HepG2 (cell line): ENCODE measurements around the gene PGGT1B. TPM values are rescaled to one million over a fixed set of nuclear protein-coding genes. Genes with fewer than 3 reads are reported as not detected.

Experiments
- ATM ChIP-seq: fragments of 450-650 bp; IDR thresholded peaks from 2 replicates; pipeline ENCODE4 v1.7.1; 2017; ENCODE audit warnings: mild to moderate bottlenecking, borderline replicate concordance
- HNF4G ChIP-seq, 2 experiments: sonication (generic) in 1 of 2; formaldehyde crosslinking in 1 of 2; IDR thresholded peaks; 2 replicates each; pipeline versions ENCODE4 v1.4.0 to v1.6.1; 2011 to 2020; ENCODE audit warnings: borderline replicate concordance in 2 of 2, low read depth in 2 of 2, mild to moderate bottlenecking in 2 of 2, low read length in 1 of 2, missing genetic modification reagents in 1 of 2, moderate library complexity in 1 of 2
- IKZF4 ChIP-seq: sonication (generic); formaldehyde crosslinking; IDR thresholded peaks from 2 replicates; pipeline ENCODE4 v1.5.1; 2020; ENCODE audit warnings: borderline replicate concordance, mild to moderate bottlenecking, low read depth, missing genetic modification reagents; ENCODE audit errors: not compliant biosample characterization
- KDM4B ChIP-seq: sonication (generic); formaldehyde crosslinking; IDR thresholded peaks from 2 replicates; pipeline ENCODE4 v1.4.0; 2020; ENCODE audit warnings: missing genetic modification reagents
- MAZ ChIP-seq, 2 experiments: sonication (generic) in 1 of 2; formaldehyde crosslinking in 1 of 2; IDR thresholded peaks; 2 replicates each; pipeline versions ENCODE4 v1.5.0 to v1.6.1; 2012 to 2020; ENCODE audit warnings: low read depth in 2 of 2, mild to moderate bottlenecking in 2 of 2, borderline replicate concordance in 1 of 2, improper control_type of control experiment in 1 of 2, low read length in 1 of 2, missing genetic modification reagents in 1 of 2, moderate library complexity in 1 of 2
- RBM39 ChIP-seq: fragments of 200-400 bp; formaldehyde crosslinking; IDR thresholded peaks from one replicate; pipeline ENCODE4 v1.6.1; 2018; ENCODE audit warnings: antibody characterized with exemption, mild to moderate bottlenecking, low read depth, low read length; ENCODE audit not compliant: poor library complexity, severe bottlenecking
- YEATS4 ChIP-seq: sonication (generic); formaldehyde crosslinking; IDR thresholded peaks from 2 replicates; pipeline ENCODE4 v1.4.0; 2020; ENCODE audit warnings: missing genetic modification reagents, borderline replicate concordance
- ZNF143 ChIP-seq: sonication (generic); formaldehyde crosslinking; IDR thresholded peaks from 2 replicates; pipeline ENCODE4 v1.4.0; 2020; ENCODE audit warnings: missing genetic modification reagents
- ZNF382 ChIP-seq: sonication (generic); formaldehyde crosslinking; IDR thresholded peaks from 2 replicates; pipeline ENCODE4 v1.5.0; 2020; ENCODE audit warnings: missing genetic modification reagents, mild to moderate bottlenecking, borderline replicate concordance
- ZNF619 ChIP-seq: sonication (generic); formaldehyde crosslinking; IDR thresholded peaks from 2 replicates; pipeline ENCODE4 v1.4.0; 2020; ENCODE audit warnings: mild to moderate bottlenecking, missing genetic modification reagents
- ZNF703 ChIP-seq: sonication (generic); formaldehyde crosslinking; IDR thresholded peaks from 2 replicates; pipeline ENCODE4 v1.5.1; 2020; ENCODE audit warnings: missing genetic modification reagents, mild to moderate bottlenecking, moderate library complexity, borderline replicate concordance
- polyA plus RNA-seq, 8 experiments: library from polyadenylated mRNA; depleted of rRNA in 3 of 8; stranded (reverse) in 7 of 8; unstranded in 1 of 8; fragments of >200 nt; fragmentation: Illumina TruSeq in 4 of 8; extraction: Trizol in 4 of 8; gene quantifications; 2 replicates each; pipeline versions ENCODE4 v1.2.1 to v1.2.3, GENCODE V29; 2011 to 2016; ENCODE audit warnings: low read depth in 4 of 8, missing spikeins in 1 of 8, mixed read lengths in 1 of 8; ENCODE audit not compliant: insufficient read depth in 1 of 8
- total RNA-seq, 5 experiments: library from RNA; depleted of rRNA; stranded (reverse); fragments of >200 nt; fragmentation: Illumina TruSeq; extraction: Trizol; gene quantifications; 2 replicates each; pipeline ENCODE4 v1.2.3, GENCODE V29; 2016; ENCODE audit warnings: low read depth in 1 of 5
- TF ChIP-seq, protein P1 (sequence below): sonication (generic); formaldehyde crosslinking; IDR thresholded peaks from 2 replicates; pipeline ENCODE4 v1.5.0; 2020; ENCODE audit warnings: missing genetic modification reagents
- TF ChIP-seq, protein P2 (sequence below): sonication (generic); formaldehyde crosslinking; IDR thresholded peaks from 2 replicates; pipeline ENCODE4 v1.8.0; 2022; ENCODE audit warnings: mild to moderate bottlenecking, missing genetic modification reagents; ENCODE audit not compliant: insufficient replicate concordance
- TF ChIP-seq, protein P3 (sequence below), 2 experiments: sonication (generic) in 1 of 2; formaldehyde crosslinking in 1 of 2; IDR thresholded peaks; 2 replicates each; pipeline versions ENCODE4 v1.4.0 to v1.6.1; 2018 to 2020; ENCODE audit warnings: missing genetic modification reagents in 2 of 2, borderline replicate concordance in 1 of 2, low read depth in 1 of 2, mild to moderate bottlenecking in 1 of 2, missing biosample characterization in 1 of 2
- TF ChIP-seq, protein P4 (sequence below): sonication (generic); formaldehyde crosslinking; IDR thresholded peaks from 2 replicates; pipeline ENCODE4 v1.4.0; 2020; ENCODE audit warnings: missing genetic modification reagents, borderline replicate concordance
- TF ChIP-seq, protein P5 (sequence below): sonication (generic); formaldehyde crosslinking; IDR thresholded peaks from 2 replicates; pipeline ENCODE4 v1.4.0; 2020; ENCODE audit warnings: mild to moderate bottlenecking, missing genetic modification reagents

PGGT1B gene
- total and polyA plus RNA-seq, 2 of the 13 experiments (the other 11 are each of a cell fraction or from before 2014, with no cell fraction given): 2.4 to 42.7 TPM

DNA sequence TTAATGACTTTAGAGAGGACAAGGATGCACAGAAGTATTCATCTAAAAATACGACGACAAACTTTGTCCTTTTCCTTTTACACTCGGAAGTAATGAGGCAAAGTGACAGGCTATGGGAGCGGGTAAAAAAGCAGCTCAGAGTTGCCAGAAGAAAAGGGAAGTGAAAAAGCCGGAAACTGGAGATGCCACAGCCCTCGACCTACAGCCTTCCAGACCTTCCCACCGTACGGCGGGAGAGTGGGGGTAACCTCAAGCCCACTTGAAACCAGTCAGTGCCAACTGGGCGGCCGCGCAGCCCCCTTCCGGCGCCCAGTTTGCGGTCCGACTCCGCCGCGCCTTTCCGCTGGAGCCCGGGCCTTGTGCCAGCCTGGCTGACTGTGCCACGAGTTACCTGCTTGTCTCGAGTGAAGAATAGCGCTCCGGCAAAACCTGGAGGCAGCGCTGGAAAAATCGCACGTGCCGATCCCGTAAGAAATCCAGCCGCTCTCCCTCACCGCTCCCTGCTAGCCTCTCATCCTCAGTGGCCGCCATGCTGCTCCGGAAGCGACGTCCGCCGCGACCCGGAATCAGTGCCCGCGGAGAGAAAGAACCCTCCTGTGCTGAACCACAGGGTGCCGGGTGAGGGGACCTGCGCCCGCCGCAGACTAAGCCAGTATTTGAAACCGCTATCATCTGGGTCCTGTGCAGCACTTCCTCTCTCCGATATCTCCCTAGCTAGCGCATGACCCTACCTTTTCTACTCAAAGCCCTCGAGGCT lies at the start of gene PGGT1B (continued):
- TF ChIP-seq, protein P1, sequence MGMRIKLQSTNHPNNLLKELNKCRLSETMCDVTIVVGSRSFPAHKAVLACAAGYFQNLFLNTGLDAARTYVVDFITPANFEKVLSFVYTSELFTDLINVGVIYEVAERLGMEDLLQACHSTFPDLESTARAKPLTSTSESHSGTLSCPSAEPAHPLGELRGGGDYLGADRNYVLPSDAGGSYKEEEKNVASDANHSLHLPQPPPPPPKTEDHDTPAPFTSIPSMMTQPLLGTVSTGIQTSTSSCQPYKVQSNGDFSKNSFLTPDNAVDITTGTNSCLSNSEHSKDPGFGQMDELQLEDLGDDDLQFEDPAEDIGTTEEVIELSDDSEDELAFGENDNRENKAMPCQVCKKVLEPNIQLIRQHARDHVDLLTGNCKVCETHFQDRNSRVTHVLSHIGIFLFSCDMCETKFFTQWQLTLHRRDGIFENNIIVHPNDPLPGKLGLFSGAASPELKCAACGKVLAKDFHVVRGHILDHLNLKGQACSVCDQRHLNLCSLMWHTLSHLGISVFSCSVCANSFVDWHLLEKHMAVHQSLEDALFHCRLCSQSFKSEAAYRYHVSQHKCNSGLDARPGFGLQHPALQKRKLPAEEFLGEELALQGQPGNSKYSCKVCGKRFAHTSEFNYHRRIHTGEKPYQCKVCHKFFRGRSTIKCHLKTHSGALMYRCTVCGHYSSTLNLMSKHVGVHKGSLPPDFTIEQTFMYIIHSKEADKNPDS: 0 out of 2 replicates have a peak, but pooled peaks have one; percentile 37
- TF ChIP-seq ZNF619: no peak
- TF ChIP-seq, protein P2, sequence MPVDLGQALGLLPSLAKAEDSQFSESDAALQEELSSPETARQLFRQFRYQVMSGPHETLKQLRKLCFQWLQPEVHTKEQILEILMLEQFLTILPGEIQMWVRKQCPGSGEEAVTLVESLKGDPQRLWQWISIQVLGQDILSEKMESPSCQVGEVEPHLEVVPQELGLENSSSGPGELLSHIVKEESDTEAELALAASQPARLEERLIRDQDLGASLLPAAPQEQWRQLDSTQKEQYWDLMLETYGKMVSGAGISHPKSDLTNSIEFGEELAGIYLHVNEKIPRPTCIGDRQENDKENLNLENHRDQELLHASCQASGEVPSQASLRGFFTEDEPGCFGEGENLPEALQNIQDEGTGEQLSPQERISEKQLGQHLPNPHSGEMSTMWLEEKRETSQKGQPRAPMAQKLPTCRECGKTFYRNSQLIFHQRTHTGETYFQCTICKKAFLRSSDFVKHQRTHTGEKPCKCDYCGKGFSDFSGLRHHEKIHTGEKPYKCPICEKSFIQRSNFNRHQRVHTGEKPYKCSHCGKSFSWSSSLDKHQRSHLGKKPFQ (CRISPR knock-in tag): no peak
- TF ChIP-seq MAZ (IDR thresholded peaks at IDR 0.05; ENCODE audit: borderline replicate concordance, low read depth, low read length): peak; percentile 36; the same call in 1 of the 2 replicates
- peak; percentile 69 for TF ChIP-seq MAZ (CRISPR knock-in tag; IDR thresholded peaks at IDR 0.05; ENCODE audit: low read depth)
- TF ChIP-seq ZNF703 (CRISPR knock-in tag): peak; percentile 81; the same call in 1 of the 2 replicates
- TF ChIP-seq, protein P3, sequence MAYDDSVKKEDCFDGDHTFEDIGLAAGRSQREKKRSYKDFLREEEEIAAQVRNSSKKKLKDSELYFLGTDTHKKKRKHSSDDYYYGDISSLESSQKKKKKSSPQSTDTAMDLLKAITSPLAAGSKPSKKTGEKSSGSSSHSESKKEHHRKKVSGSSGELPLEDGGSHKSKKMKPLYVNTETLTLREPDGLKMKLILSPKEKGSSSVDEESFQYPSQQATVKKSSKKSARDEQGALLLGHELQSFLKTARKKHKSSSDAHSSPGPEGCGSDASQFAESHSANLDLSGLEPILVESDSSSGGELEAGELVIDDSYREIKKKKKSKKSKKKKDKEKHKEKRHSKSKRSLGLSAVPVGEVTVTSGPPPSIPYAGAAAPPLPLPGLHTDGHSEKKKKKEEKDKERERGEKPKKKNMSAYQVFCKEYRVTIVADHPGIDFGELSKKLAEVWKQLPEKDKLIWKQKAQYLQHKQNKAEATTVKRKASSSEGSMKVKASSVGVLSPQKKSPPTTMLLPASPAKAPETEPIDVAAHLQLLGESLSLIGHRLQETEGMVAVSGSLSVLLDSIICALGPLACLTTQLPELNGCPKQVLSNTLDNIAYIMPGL (CRISPR knock-in tag; IDR thresholded peaks at IDR 0.05; ENCODE audit: borderline replicate concordance in 1 of 2, low read depth in 1 of 2): peak; percentile 76 to 88; a peak in 3 of 4 replicates
- TF ChIP-seq IKZF4 (CRISPR knock-in tag): peak; percentile 87
- TF ChIP-seq, protein P4, sequence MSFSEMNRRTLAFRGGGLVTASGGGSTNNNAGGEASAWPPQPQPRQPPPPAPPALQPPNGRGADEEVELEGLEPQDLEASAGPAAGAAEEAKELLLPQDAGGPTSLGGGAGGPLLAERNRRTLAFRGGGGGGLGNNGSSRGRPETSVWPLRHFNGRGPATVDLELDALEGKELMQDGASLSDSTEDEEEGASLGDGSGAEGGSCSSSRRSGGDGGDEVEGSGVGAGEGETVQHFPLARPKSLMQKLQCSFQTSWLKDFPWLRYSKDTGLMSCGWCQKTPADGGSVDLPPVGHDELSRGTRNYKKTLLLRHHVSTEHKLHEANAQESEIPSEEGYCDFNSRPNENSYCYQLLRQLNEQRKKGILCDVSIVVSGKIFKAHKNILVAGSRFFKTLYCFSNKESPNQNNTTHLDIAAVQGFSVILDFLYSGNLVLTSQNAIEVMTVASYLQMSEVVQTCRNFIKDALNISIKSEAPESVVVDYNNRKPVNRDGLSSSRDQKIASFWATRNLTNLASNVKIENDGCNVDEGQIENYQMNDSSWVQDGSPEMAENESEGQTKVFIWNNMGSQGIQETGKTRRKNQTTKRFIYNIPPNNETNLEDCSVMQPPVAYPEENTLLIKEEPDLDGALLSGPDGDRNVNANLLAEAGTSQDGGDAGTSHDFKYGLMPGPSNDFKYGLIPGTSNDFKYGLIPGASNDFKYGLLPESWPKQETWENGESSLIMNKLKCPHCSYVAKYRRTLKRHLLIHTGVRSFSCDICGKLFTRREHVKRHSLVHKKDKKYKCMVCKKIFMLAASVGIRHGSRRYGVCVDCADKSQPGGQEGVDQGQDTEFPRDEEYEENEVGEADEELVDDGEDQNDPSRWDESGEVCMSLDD (CRISPR knock-in tag): no peak; the same call in 1 of the 2 replicates
- TF ChIP-seq, protein P5, sequence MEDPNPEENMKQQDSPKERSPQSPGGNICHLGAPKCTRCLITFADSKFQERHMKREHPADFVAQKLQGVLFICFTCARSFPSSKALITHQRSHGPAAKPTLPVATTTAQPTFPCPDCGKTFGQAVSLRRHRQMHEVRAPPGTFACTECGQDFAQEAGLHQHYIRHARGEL (CRISPR knock-in tag): no peak
- no peak for TF ChIP-seq ZNF382
- TF ChIP-seq HNF4G (IDR thresholded peaks at IDR 0.05; ENCODE audit: borderline replicate concordance, low read depth, low read length): 0 out of 2 replicates have a peak, but pooled peaks have one; percentile 23
- no peak for TF ChIP-seq HNF4G (CRISPR knock-in tag; IDR thresholded peaks at IDR 0.05; ENCODE audit: borderline replicate concordance, low read depth)
- no peak for TF ChIP-seq ATM
- TF ChIP-seq KDM4B: peak; percentile 26; the same call in 1 of the 2 replicates
- TF ChIP-seq RBM39: peak; percentile 38
- TF ChIP-seq YEATS4 (CRISPR knock-in tag): peak; percentile 77; the same call in 1 of the 2 replicates
- TF ChIP-seq ZNF143 (CRISPR knock-in tag): no peak; the same call in 1 of the 2 replicates
